ENCODE results near the gene ACSF3.

ACSF3 gene

GRCh38 chr16:89095491-89095951, 1.9 kb downstream of the ACSF3 start:
- no peak for DNase-seq (ENCODE audit: low spot score)

- DNase-seq (ENCODE audit: low spot score) = no peak
These were observed 2.5 kb downstream of the ACSF3 start for GRCh38 chr16:89096042-89096717.

- DNase-seq (ENCODE audit: low spot score) = no peak
These were observed 3.2 kb downstream of the ACSF3 start for GRCh38 chr16:89096768-89097391.

- DNase-seq (ENCODE audit: low spot score) = no peak
These were observed 3.7 kb downstream of the ACSF3 start for GRCh38 chr16:89097392-89097772.

GRCh38 chr16:89098767-89099430, 5.2 kb downstream of the ACSF3 start:
- no peak for DNase-seq (ENCODE audit: low spot score)

- no peak for DNase-seq (ENCODE audit: low spot score)
These were observed 6.3 kb downstream of the ACSF3 start for GRCh38 chr16:89099905-89100304.

GRCh38 chr16:89100601-89101302, 7.1 kb downstream of the ACSF3 start:
- no peak for DNase-seq (ENCODE audit: low spot score)

- no peak for DNase-seq (ENCODE audit: low spot score)
These were observed 7.8 kb downstream of the ACSF3 start for GRCh38 chr16:89101303-89102040.

GRCh38 chr16:89102041-89102471, 8.4 kb downstream of the ACSF3 start:
- DNase-seq (ENCODE audit: low spot score) = no peak

- DNase-seq (ENCODE audit: low spot score) = no peak
These were observed 8.9 kb downstream of the ACSF3 start for GRCh38 chr16:89102481-89103073.

- no peak for DNase-seq (ENCODE audit: low spot score)
These were observed 9.5 kb downstream of the ACSF3 start for GRCh38 chr16:89103156-89103555.

GRCh38 chr16:89103781-89104180, 10.1 kb downstream of the ACSF3 start:
- DNase-seq (ENCODE audit: low spot score) = no peak

GRCh38 chr16:89104303-89104702, 10.7 kb downstream of the ACSF3 start:
- DNase-seq (ENCODE audit: low spot score) = no peak

GRCh38 chr16:89104930-89105571, 11.4 kb downstream of the ACSF3 start:
- no peak for DNase-seq (ENCODE audit: low spot score)

GRCh38 chr16:89105599-89106151, 12.0 kb downstream of the ACSF3 start:
- no peak for DNase-seq (ENCODE audit: low spot score)

- DNase-seq (ENCODE audit: low spot score) = no peak
These were observed 13.0 kb downstream of the ACSF3 start for GRCh38 chr16:89106533-89107202.

- no peak for DNase-seq (ENCODE audit: low spot score)
These were observed 13.5 kb downstream of the ACSF3 start for GRCh38 chr16:89107203-89107582.

- DNase-seq (ENCODE audit: low spot score) = no peak
These were observed 14.8 kb downstream of the ACSF3 start for GRCh38 chr16:89108416-89108815.

GRCh38 chr16:89110641-89111040, 17.0 kb downstream of the ACSF3 start:
- DNase-seq (ENCODE audit: low spot score) = no peak

- DNase-seq (ENCODE audit: low spot score) = no peak
These were observed 17.6 kb downstream of the ACSF3 start for GRCh38 chr16:89111263-89111662.
